Nephron progenitor cell (in vitro differentiated cells): Measurements from ENCODE around the gene SPRED2.
A peak's percentile ranks its signal among the peaks of the same experiment; 100 is the strongest.

Experiments
- DNase-seq: peaks from one replicate; pipeline ENCODE4 v3.0.0; 2021
- H3K27ac Mint-ChIP-seq: 2 replicates; pipeline ENCODE4 v1.8.0; 2021; ENCODE audit warnings: mild to moderate bottlenecking, moderate library complexity, mixed read lengths
- H3K27me3 Mint-ChIP-seq: 2 replicates; pipeline ENCODE4 v1.8.0; 2021; ENCODE audit warnings: mild to moderate bottlenecking, low read depth, mixed read lengths; ENCODE audit not compliant: poor library complexity
- H3K36me3 Mint-ChIP-seq: 2 replicates; pipeline ENCODE4 v1.8.0; 2021; ENCODE audit warnings: low read depth, mixed read lengths
- H3K4me1 Mint-ChIP-seq: 2 replicates; pipeline ENCODE4 v1.8.0; 2021; ENCODE audit warnings: mixed read lengths
- H3K4me3 Mint-ChIP-seq: 2 replicates; pipeline ENCODE4 v1.8.0; 2021; ENCODE audit warnings: mild to moderate bottlenecking, moderate library complexity, mixed read lengths
- H3K9me3 Mint-ChIP-seq: 2 replicates; pipeline ENCODE4 v1.8.0; 2021; ENCODE audit warnings: mild to moderate bottlenecking, moderate library complexity, mixed read lengths
- CTCF ChIP-seq: fragments of 200-600 bp; sonication (generic); IDR thresholded peaks from 2 replicates; pipeline ENCODE4 v1.5.0; 2021; ENCODE audit warnings: antibody characterized with exemption

SPRED2 gene

GRCh38 chr2:65363879-65364666, 68.3 kb downstream of the SPRED2 start:
- no peak for TF ChIP-seq CTCF
- no peak overlapping the region for H3K4me3 Mint-ChIP-seq
- peaks cover 13% of the 10 kb centered on the region for H3K36me3 Mint-ChIP-seq
- peaks cover 74% of the 10 kb centered on the region for H3K4me1 Mint-ChIP-seq
- no peaks in the 10 kb centered on the region for H3K27me3 Mint-ChIP-seq
- H3K9me3 Mint-ChIP-seq, result no peaks in the 10 kb centered on the region
- peak overlapping the region; percentile 12 for H3K27ac Mint-ChIP-seq
- no peak for DNase-seq

GRCh38 chr2:65361623-65362022, 70.8 kb downstream of the SPRED2 start:
- no peaks in the 10 kb centered on the region for H3K9me3 Mint-ChIP-seq
- no peaks in the 10 kb centered on the region for H3K27me3 Mint-ChIP-seq
- peak overlapping the region; percentile 59 for H3K27ac Mint-ChIP-seq
- peaks cover 13% of the 10 kb centered on the region for H3K36me3 Mint-ChIP-seq
- H3K4me1 Mint-ChIP-seq, result peaks cover 78% of the 10 kb centered on the region
- no peak for DNase-seq
- no peak for TF ChIP-seq CTCF
- no peak overlapping the region for H3K4me3 Mint-ChIP-seq

GRCh38 chr2:65360441-65360840, 72.0 kb downstream of the SPRED2 start:
- Mint-ChIP-seq H3K4me3 (no peak overlapping the region), H3K4me1 (peaks cover 67% of the 10 kb centered on the region), H3K27ac (peak overlapping the region; percentile 75), H3K27me3 (no peaks in the 10 kb centered on the region), H3K9me3 (no peaks in the 10 kb centered on the region), H3K36me3 (peaks cover 18% of the 10 kb centered on the region)
- DNase-seq, result no peak
- no peak for TF ChIP-seq CTCF

- no peak overlapping the region for H3K27ac Mint-ChIP-seq
- DNase-seq, result no peak
- H3K4me1 Mint-ChIP-seq, result peaks cover 68% of the 10 kb centered on the region
- no peak for TF ChIP-seq CTCF
- peaks cover 16% of the 10 kb centered on the region for H3K36me3 Mint-ChIP-seq
- H3K27me3 Mint-ChIP-seq, result no peaks in the 10 kb centered on the region
- no peak overlapping the region for H3K4me3 Mint-ChIP-seq
- H3K9me3 Mint-ChIP-seq, result no peaks in the 10 kb centered on the region
Observed at GRCh38 chr2:65358678-65359400, 73.6 kb downstream of the SPRED2 start.

- H3K9me3 Mint-ChIP-seq, result no peaks in the 10 kb centered on the region
- peaks cover 9% of the 10 kb centered on the region for H3K36me3 Mint-ChIP-seq
- H3K4me3 Mint-ChIP-seq, result no peak overlapping the region
- H3K27ac Mint-ChIP-seq, result peak overlapping the region; percentile 80
- no peak for DNase-seq
- no peaks in the 10 kb centered on the region for H3K27me3 Mint-ChIP-seq
- no peak for TF ChIP-seq CTCF
- peaks cover 68% of the 10 kb centered on the region for H3K4me1 Mint-ChIP-seq
Observed at GRCh38 chr2:65357959-65358294, 74.5 kb downstream of the SPRED2 start.
